DND-41 (cell line): ENCODE measurements around the gene MYH13.

Source experiments
- EZH2 ChIP-seq: IDR thresholded peaks from 3 replicates; pipeline ENCODE4 v1.6.1; 2012; ENCODE audit warnings: borderline replicate concordance, low read depth, mild to moderate bottlenecking, moderate library complexity, low read length, inconsistent platforms; ENCODE audit not compliant: severe bottlenecking
- TF ChIP-seq, protein P1 (sequence below): IDR thresholded peaks from 2 replicates; pipeline ENCODE4 v1.5.1; 2012; ENCODE audit warnings: borderline replicate concordance, low read length, moderate library complexity, mild to moderate bottlenecking; ENCODE audit not compliant: poor library complexity, severe bottlenecking; ENCODE audit errors: extremely low read depth

DNA sequence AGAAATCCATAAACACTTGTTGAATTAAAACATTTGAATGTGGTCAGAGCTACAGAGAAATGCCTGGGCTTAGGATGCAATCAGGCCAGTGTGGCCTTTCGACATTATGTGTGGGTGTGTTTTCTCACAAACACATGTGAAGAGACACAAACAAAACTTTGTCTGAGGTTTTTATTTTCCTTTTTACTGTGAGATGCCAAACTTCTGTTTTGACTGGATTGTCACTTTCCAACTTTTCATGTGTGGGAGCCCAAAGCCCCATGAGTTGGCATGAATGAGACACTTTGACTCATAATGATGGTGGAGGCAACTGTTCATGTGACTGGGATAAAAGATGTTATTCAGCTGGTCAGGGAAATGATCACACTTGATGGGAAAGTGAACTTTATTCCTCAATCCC, 102.5 kb downstream of the MYH13 start:
- TF ChIP-seq, protein P1, sequence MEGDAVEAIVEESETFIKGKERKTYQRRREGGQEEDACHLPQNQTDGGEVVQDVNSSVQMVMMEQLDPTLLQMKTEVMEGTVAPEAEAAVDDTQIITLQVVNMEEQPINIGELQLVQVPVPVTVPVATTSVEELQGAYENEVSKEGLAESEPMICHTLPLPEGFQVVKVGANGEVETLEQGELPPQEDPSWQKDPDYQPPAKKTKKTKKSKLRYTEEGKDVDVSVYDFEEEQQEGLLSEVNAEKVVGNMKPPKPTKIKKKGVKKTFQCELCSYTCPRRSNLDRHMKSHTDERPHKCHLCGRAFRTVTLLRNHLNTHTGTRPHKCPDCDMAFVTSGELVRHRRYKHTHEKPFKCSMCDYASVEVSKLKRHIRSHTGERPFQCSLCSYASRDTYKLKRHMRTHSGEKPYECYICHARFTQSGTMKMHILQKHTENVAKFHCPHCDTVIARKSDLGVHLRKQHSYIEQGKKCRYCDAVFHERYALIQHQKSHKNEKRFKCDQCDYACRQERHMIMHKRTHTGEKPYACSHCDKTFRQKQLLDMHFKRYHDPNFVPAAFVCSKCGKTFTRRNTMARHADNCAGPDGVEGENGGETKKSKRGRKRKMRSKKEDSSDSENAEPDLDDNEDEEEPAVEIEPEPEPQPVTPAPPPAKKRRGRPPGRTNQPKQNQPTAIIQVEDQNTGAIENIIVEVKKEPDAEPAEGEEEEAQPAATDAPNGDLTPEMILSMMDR, result no peak
- TF ChIP-seq EZH2, result no peak
